Measurements from ENCODE around the gene WDR5. TPM values are rescaled to one million over a fixed set of nuclear protein-coding genes. Genes with fewer than 3 reads are reported as not detected.

WDR5 gene
- total RNA-seq, 1 experiment from 2014 or later: 51.7 TPM

DNA sequence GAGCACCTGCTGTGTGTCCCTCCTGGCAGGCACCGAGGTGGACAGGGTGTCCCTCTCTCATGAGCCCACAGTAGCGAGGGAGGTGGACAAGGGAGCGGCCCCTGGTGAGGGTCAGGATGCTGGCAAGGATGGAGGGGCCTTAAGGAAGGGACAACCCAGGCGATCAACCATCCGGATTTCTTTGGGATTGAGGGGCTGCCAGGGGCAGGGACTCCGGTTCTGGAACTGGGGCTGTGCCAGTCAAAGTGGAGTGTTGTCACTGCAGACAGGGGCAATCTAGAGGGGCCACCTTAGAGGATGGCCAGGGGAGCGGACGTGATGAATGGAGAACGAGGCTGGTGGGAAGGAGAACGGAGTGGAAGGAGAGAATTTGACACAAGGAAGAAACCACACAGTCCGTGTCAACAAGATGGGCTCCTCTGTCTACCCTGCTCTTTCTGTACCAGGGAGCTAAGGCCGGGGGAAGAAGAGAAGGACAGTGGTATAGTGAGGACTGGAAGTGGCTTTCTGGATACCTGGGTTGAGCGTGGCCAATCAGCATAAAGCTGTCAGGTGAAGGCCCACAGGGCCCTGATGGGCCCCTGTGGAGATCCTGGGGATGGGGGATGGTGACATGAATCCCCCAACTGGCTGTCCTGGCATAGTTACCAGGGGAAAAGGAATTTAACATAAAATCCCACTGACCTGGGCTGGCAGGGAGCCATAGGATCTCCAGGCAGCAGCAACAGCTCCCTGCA is 4.2 kb upstream of the WDR5 start:
- no peaks in the 10 kb centered on the region for H3K27me3 Mint-ChIP-seq (ENCODE audit: insufficient read depth, unreplicated experiment)
- CTCF ChIA-PET: interaction anchor here (0.7 to 1.2 kb wide), 2 partner anchors 28 to 31 kb away, joined by 3 to 4 read pairs; no protein-coding TSS in a partner anchor
- peaks cover 9% of the 10 kb centered on the region for H3K36me3 Mint-ChIP-seq (ENCODE audit: insufficient read depth, unreplicated experiment)
- TF ChIP-seq, protein P1, sequence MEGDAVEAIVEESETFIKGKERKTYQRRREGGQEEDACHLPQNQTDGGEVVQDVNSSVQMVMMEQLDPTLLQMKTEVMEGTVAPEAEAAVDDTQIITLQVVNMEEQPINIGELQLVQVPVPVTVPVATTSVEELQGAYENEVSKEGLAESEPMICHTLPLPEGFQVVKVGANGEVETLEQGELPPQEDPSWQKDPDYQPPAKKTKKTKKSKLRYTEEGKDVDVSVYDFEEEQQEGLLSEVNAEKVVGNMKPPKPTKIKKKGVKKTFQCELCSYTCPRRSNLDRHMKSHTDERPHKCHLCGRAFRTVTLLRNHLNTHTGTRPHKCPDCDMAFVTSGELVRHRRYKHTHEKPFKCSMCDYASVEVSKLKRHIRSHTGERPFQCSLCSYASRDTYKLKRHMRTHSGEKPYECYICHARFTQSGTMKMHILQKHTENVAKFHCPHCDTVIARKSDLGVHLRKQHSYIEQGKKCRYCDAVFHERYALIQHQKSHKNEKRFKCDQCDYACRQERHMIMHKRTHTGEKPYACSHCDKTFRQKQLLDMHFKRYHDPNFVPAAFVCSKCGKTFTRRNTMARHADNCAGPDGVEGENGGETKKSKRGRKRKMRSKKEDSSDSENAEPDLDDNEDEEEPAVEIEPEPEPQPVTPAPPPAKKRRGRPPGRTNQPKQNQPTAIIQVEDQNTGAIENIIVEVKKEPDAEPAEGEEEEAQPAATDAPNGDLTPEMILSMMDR (IDR thresholded peaks at IDR 0.05; ENCODE audit: insufficient read depth in 1 of 2, low read depth in 1 of 2, low read length in 1 of 2, severe bottlenecking in 1 of 2, unreplicated experiment in 1 of 2): no peak
- H3K36me3 ChIP-seq (ENCODE audit: control insufficient read depth, insufficient read depth, low read length): no peaks in the 10 kb centered on the region
- no peaks in the 10 kb centered on the region for H3K9me3 Mint-ChIP-seq (ENCODE audit: unreplicated experiment)
- no TSS peak for BruUV-seq (replicated peaks)
- intact Hi-C loops (cut with micrococcal nuclease; ENCODE audit: unreplicated experiment): no loop called here
- H3K4me3 ChIP-seq (ENCODE audit: low read depth, low read length): no peak overlapping the region
- no peaks in the 10 kb centered on the region for H3K9me3 ChIP-seq
- peak overlapping the region; percentile 85 for H3K27ac Mint-ChIP-seq (ENCODE audit: unreplicated experiment)
- H3K27me3 ChIP-seq (replicated peaks; ENCODE audit: control insufficient read depth, insufficient read depth, low read length): no peaks in the 10 kb centered on the region
- DNase-seq: no peak
- no peak overlapping the region for H3K4me3 Mint-ChIP-seq (ENCODE audit: unreplicated experiment)
- peaks cover 18% of the 10 kb centered on the region for H3K4me1 Mint-ChIP-seq (ENCODE audit: low read depth, unreplicated experiment)
- peaks cover 30% of the 10 kb centered on the region for H3K4me1 ChIP-seq
- POLR2A ChIA-PET: interaction anchor here (0.5 to 0.6 kb wide), 2 partner anchors 384 to 982 kb away, joined by 3 read pairs; no protein-coding TSS in a partner anchor

DNA sequence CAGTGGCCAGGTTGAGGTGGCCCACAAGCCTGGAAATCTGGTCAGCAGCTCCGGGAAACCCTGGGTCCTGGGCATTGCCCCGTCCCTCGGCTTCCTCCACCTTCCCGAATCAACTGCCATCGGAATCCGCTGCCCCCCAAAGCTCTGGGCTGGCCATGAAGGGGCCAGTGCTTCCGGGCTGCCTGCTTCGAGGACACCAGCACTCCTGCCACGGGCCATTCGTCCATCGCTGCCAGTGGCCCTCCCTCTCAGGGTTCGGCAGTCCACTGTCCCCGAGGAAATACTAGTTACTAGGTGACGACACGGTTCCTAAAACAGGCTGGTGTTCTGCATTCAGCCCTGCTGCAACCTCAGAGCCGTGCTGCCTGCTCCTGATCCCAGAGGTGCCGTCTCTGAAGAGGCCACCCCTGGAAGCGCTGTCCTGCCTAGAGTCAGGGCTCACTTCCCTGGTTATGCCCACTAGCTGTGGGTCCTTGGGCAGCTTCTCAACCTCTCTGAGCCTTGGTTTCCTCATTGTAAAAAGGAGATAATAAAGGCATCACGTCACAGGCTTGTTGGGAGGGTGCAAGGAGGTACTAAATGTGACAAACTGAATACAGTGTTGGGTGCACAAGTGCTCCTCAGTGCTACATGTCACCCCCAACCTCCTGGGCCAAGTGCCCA is 3.5 kb upstream of the WDR5 start:
- H3K9me3 Mint-ChIP-seq (ENCODE audit: unreplicated experiment): no peaks in the 10 kb centered on the region
- peaks cover 14% of the 10 kb centered on the region for H3K36me3 Mint-ChIP-seq (ENCODE audit: insufficient read depth, unreplicated experiment)
- POLR2A ChIA-PET: no interaction called here
- peaks cover 18% of the 10 kb centered on the region for H3K4me1 Mint-ChIP-seq (ENCODE audit: low read depth, unreplicated experiment)
- no peak overlapping the region for H3K4me3 Mint-ChIP-seq (ENCODE audit: unreplicated experiment)
- Histone ChIP-seq H3K27me3 (replicated peaks; ENCODE audit: control insufficient read depth, insufficient read depth, low read length) (no peaks in the 10 kb centered on the region), H3K4me3 (ENCODE audit: low read depth, low read length) (no peak overlapping the region), H3K9me3 (no peaks in the 10 kb centered on the region), H3K36me3 (ENCODE audit: control insufficient read depth, insufficient read depth, low read length) (no peaks in the 10 kb centered on the region), H3K4me1 (peaks cover 34% of the 10 kb centered on the region)
- TF ChIP-seq, protein P1 (IDR thresholded peaks at IDR 0.05; ENCODE audit: insufficient read depth in 1 of 2, low read depth in 1 of 2, low read length in 1 of 2, severe bottlenecking in 1 of 2, unreplicated experiment in 1 of 2): no peak
- no peak overlapping the region for H3K27ac Mint-ChIP-seq (ENCODE audit: unreplicated experiment)
- CTCF ChIA-PET: no interaction called here
- BruUV-seq (replicated peaks): no TSS peak
- intact Hi-C loops (cut with micrococcal nuclease; ENCODE audit: unreplicated experiment): no loop called here
- DNase-seq: no peak
- H3K27me3 Mint-ChIP-seq (ENCODE audit: insufficient read depth, unreplicated experiment): no peaks in the 10 kb centered on the region

DNA sequence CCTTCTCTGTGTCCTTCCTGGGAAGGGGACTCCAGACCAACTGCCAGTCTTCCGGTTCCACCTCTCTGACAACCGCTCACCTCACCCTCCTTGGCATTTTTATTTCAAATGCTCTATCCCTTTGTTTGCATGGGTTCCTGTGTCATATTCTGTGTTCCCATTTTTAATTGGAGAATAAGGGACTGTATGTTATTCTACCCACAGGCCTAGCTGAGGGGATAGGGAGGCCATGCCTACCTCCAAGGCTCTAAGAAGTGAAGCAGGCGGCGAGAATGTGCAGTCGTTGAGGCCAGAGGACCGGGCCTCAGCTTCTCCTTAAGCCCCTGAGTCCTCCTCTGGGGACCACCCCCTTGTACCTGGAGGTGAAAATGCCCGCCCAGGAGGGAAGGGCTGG is 936 bp upstream of the WDR5 start:
- CTCF ChIA-PET: interaction anchor here (0.5 kb wide), 1 partner anchor 110 kb away, joined by 3 read pairs; the partner anchor contains the start of gene BRD3OS
- no peak for DNase-seq
- Mint-ChIP-seq H3K9me3 (ENCODE audit: unreplicated experiment) (no peaks in the 10 kb centered on the region), H3K36me3 (ENCODE audit: insufficient read depth, unreplicated experiment) (peaks cover 20% of the 10 kb centered on the region), H3K4me1 (ENCODE audit: low read depth, unreplicated experiment) (peaks cover 26% of the 10 kb centered on the region), H3K4me3 (ENCODE audit: unreplicated experiment) (peak overlapping the region; percentile 87), H3K27ac (ENCODE audit: unreplicated experiment) (peak overlapping the region; percentile 88), H3K27me3 (ENCODE audit: insufficient read depth, unreplicated experiment) (no peaks in the 10 kb centered on the region)
- TF ChIP-seq, protein P1 (IDR thresholded peaks at IDR 0.05; ENCODE audit: insufficient read depth in 1 of 2, low read depth in 1 of 2, low read length in 1 of 2, severe bottlenecking in 1 of 2, unreplicated experiment in 1 of 2): no peak
- Histone ChIP-seq H3K9me3 (no peaks in the 10 kb centered on the region), H3K4me3 (ENCODE audit: low read depth, low read length) (peak overlapping the region; percentile 99), H3K27me3 (replicated peaks; ENCODE audit: control insufficient read depth, insufficient read depth, low read length) (no peaks in the 10 kb centered on the region), H3K36me3 (ENCODE audit: control insufficient read depth, insufficient read depth, low read length) (no peaks in the 10 kb centered on the region), H3K4me1 (peaks cover 36% of the 10 kb centered on the region)
- intact Hi-C loops (cut with micrococcal nuclease; ENCODE audit: unreplicated experiment): loop anchor here (1.0 to 2.0 kb wide), 2 partner anchors 30 to 67 kb away; partner anchors contain the start of genes BRD3 and RNU6ATAC
- TSS peak; percentile 34 for BruUV-seq (replicated peaks)
- POLR2A ChIA-PET: no interaction called here

Measured in Caco-2 (cell line).